Caco-2 (cell line): ENCODE data around the gene DNAJB2. TPM values are rescaled to one million over a fixed set of nuclear protein-coding genes. Genes with fewer than 3 reads are reported as not detected.

ENCODE experiments used
- BruUV-seq: library from RNA; stranded (reverse); fragments of 400-500 nt; replicated peaks from 2 replicates; lab custom pipeline; 2021; lab: Mats Ljungman, UMichigan
- CTCF ChIA-PET: fragments of 300-600 bp; sonication (Branson Sonifier 250); formaldehyde crosslinking; loops from one replicate; lab custom pipeline; 2022; ENCODE audit warnings: antibody characterized with exemption; lab: Charles Lee
- POLR2A ChIA-PET: fragments of 300-600 bp; sonication (Branson Sonifier 250); formaldehyde crosslinking; loops from one replicate; lab custom pipeline; 2022; ENCODE audit warnings: antibody characterized with exemption; lab: Charles Lee
- DNase-seq, 2 experiments: peaks; one replicate each; pipeline versions ENCODE4 v3.0.0 to v3.0.0-alpha.2; 2020 to 2022
- H3K27me3 ChIP-seq: replicated peaks from 2 replicates; pipeline ENCODE4 v1.6.0; 2011; ENCODE audit warnings: low read length; ENCODE audit not compliant: control insufficient read depth, insufficient read depth
- H3K36me3 ChIP-seq: 2 replicates; pipeline ENCODE4 v1.5.1; 2011; ENCODE audit warnings: low read length; ENCODE audit not compliant: control insufficient read depth, insufficient read depth
- H3K4me1 ChIP-seq: fragments of 250-450 bp; sonication (Bioruptor Pico); 2 replicates; pipeline ENCODE4 v1.5.1; 2020; ENCODE audit warnings: mild to moderate bottlenecking
- H3K4me3 ChIP-seq: 2 replicates; pipeline ENCODE4 v1.5.1; 2011; ENCODE audit warnings: low read depth, mild to moderate bottlenecking, control low read depth, low read length
- H3K9me3 ChIP-seq: fragments of 250-450 bp; sonication (Bioruptor Pico); 2 replicates; pipeline ENCODE4 v1.5.1; 2020; ENCODE audit warnings: mild to moderate bottlenecking, moderate library complexity
- H3K27ac Mint-ChIP-seq: one replicate; pipeline ENCODE4 v1.8.0; 2022; ENCODE audit warnings: mixed read lengths; ENCODE audit not compliant: unreplicated experiment
- H3K27me3 Mint-ChIP-seq: one replicate; pipeline ENCODE4 v1.8.0; 2022; ENCODE audit warnings: mixed read lengths; ENCODE audit not compliant: insufficient read depth, unreplicated experiment
- H3K36me3 Mint-ChIP-seq: one replicate; pipeline ENCODE4 v1.8.0; 2022; ENCODE audit warnings: mild to moderate bottlenecking, mixed read lengths; ENCODE audit not compliant: insufficient read depth, unreplicated experiment
- H3K4me1 Mint-ChIP-seq: one replicate; pipeline ENCODE4 v1.8.0; 2022; ENCODE audit warnings: low read depth, mixed read lengths; ENCODE audit not compliant: unreplicated experiment
- H3K4me3 Mint-ChIP-seq: one replicate; pipeline ENCODE4 v1.8.0; 2022; ENCODE audit warnings: mild to moderate bottlenecking, moderate library complexity, mixed read lengths; ENCODE audit not compliant: unreplicated experiment
- H3K9me3 Mint-ChIP-seq: one replicate; pipeline ENCODE4 v1.8.0; 2022; ENCODE audit warnings: mixed read lengths; ENCODE audit not compliant: unreplicated experiment
- intact Hi-C: fragments of 100-400 bp; cut with micrococcal nuclease; formaldehyde crosslinking; loops from one replicate; pipeline ENCODE4 v1.10.0; 2022; ENCODE audit not compliant: unreplicated experiment
- total RNA-seq: library from RNA; stranded (reverse); gene quantifications from 2 replicates; pipeline ENCODE4 v1.2.3, GENCODE V29; 2022
- TF ChIP-seq, protein P1 (sequence below), 2 experiments: fragments of 200-600 bp in 1 of 2; IDR thresholded peaks; 1 replicate in 1 of 2; 2 replicates in 1 of 2; pipeline versions ENCODE4 v1.5.1 to v1.8.0; 2011 to 2022; ENCODE audit warnings: antibody characterized with exemption in 1 of 2, control low read depth in 1 of 2, inconsistent platforms in 1 of 2, low read depth in 1 of 2, low read length in 1 of 2, mild to moderate bottlenecking in 1 of 2, moderate library complexity in 1 of 2; ENCODE audit not compliant: insufficient read depth in 1 of 2, severe bottlenecking in 1 of 2, unreplicated experiment in 1 of 2

The DNAJB2 gene
- total RNA-seq, 1 experiment from 2014 or later, result 61.2 TPM

- no peak overlapping the region for H3K4me3 Mint-ChIP-seq
- intact Hi-C loops, result loop anchor here (5.0 kb wide), 1 partner anchor 239 kb away; no protein-coding TSS in a partner anchor
- no peaks in the 10 kb centered on the region for H3K4me1 Mint-ChIP-seq
- CTCF ChIA-PET, result interaction anchor here (0.6 to 2.6 kb wide), 10 partner anchors 8 to 591 kb away, joined by 3 to 92 read pairs (median 5); partner anchors contain the start of genes ABCB6 and DNAJB2
- BruUV-seq, result no TSS peak
- POLR2A ChIA-PET, result no interaction called here
- no peaks in the 10 kb centered on the region for H3K9me3 ChIP-seq
- no peaks in the 10 kb centered on the region for H3K36me3 ChIP-seq
- peaks cover 4% of the 10 kb centered on the region; the same call in 1 of the 2 replicates for H3K4me1 ChIP-seq
- peaks cover 5% of the 10 kb centered on the region for H3K36me3 Mint-ChIP-seq
- peaks cover 5% of the 10 kb centered on the region for H3K27me3 Mint-ChIP-seq
- no peak overlapping the region for H3K27ac Mint-ChIP-seq
- TF ChIP-seq, protein P1, sequence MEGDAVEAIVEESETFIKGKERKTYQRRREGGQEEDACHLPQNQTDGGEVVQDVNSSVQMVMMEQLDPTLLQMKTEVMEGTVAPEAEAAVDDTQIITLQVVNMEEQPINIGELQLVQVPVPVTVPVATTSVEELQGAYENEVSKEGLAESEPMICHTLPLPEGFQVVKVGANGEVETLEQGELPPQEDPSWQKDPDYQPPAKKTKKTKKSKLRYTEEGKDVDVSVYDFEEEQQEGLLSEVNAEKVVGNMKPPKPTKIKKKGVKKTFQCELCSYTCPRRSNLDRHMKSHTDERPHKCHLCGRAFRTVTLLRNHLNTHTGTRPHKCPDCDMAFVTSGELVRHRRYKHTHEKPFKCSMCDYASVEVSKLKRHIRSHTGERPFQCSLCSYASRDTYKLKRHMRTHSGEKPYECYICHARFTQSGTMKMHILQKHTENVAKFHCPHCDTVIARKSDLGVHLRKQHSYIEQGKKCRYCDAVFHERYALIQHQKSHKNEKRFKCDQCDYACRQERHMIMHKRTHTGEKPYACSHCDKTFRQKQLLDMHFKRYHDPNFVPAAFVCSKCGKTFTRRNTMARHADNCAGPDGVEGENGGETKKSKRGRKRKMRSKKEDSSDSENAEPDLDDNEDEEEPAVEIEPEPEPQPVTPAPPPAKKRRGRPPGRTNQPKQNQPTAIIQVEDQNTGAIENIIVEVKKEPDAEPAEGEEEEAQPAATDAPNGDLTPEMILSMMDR (IDR thresholded peaks at IDR 0.05; ENCODE audit: insufficient read depth in 1 of 2, low read depth in 1 of 2, low read length in 1 of 2, severe bottlenecking in 1 of 2, unreplicated experiment in 1 of 2), result no peak
- H3K4me3 ChIP-seq, result no peak overlapping the region
- DNase-seq, result no peak
- H3K9me3 Mint-ChIP-seq, result no peaks in the 10 kb centered on the region
- no peaks in the 10 kb centered on the region; the same call in 1 of the 2 replicates for H3K27me3 ChIP-seq
These were observed 17.0 kb downstream of the DNAJB2 start for GRCh38 chr2:219296142-219296541.

- POLR2A ChIA-PET, result no interaction called here
- TF ChIP-seq, protein P1 (IDR thresholded peaks at IDR 0.05; ENCODE audit: insufficient read depth in 1 of 2, low read depth in 1 of 2, low read length in 1 of 2, severe bottlenecking in 1 of 2, unreplicated experiment in 1 of 2), result no peak
These were observed 17.6 kb downstream of the DNAJB2 start for GRCh38 chr2:219296631-219297391.

DNA sequence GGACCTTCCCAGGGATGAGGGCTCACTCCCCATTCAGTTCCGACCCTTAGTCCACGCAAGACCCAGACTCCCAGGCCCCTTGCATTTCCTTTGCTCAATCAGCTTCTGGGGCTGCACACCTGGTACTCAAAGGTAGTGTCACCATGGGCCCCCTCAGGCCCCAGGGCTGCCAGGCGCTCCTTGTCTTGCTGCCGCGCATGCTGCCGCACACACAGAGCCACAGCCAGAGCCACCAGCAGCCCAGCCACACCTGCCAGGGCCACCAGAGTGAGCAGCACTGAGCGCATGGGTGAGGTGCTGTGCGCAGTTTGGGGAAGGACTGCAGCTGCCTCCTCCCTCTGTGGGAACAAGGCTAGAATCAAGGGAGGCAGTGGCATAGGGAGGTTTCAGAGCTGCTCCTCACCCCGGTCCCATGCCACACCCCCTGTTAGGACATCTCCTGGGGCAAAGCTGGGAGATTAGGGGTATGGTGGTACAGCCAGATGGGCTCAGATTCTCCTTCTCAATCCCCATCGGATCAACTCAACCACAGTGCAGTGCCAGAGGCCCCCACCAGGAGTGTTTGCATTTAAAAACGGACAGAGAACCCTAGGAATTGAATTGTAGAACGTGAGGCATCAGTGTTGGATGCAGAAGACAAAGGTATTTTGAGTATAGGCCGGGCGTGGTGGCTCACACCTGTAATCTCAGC, 18.7 kb downstream of the DNAJB2 start:
- TF ChIP-seq, protein P1 (IDR thresholded peaks at IDR 0.05; ENCODE audit: insufficient read depth in 1 of 2, low read depth in 1 of 2, low read length in 1 of 2, severe bottlenecking in 1 of 2, unreplicated experiment in 1 of 2), result no peak
- no peak overlapping the region for H3K4me3 ChIP-seq
- H3K27ac Mint-ChIP-seq, result no peak overlapping the region
- H3K27me3 Mint-ChIP-seq, result peaks cover 8% of the 10 kb centered on the region
- no peaks in the 10 kb centered on the region for H3K4me1 Mint-ChIP-seq
- intact Hi-C loops, result loop anchor here (1.0 to 5.0 kb wide), 5 partner anchors 8 to 241 kb away; partner anchors contain the start of genes DNPEP and NHEJ1
- H3K27me3 ChIP-seq, result no peaks in the 10 kb centered on the region; the same call in none of the 2 replicates
- POLR2A ChIA-PET, result no interaction called here
- peaks cover 5% of the 10 kb centered on the region for H3K36me3 Mint-ChIP-seq
- H3K9me3 ChIP-seq, result no peaks in the 10 kb centered on the region
- DNase-seq, result no peak
- peaks cover 4% of the 10 kb centered on the region; the same call in 1 of the 2 replicates for H3K4me1 ChIP-seq
- no TSS peak for BruUV-seq
- H3K9me3 Mint-ChIP-seq, result no peaks in the 10 kb centered on the region
- CTCF ChIA-PET, result no interaction called here
- H3K36me3 ChIP-seq, result no peaks in the 10 kb centered on the region
- H3K4me3 Mint-ChIP-seq, result no peak overlapping the region

More at GRCh38 chr2:219296631-219297391, 17.6 kb downstream of the DNAJB2 start:
- Mint-ChIP-seq H3K4me1 (no peaks in the 10 kb centered on the region), H3K4me3 (no peak overlapping the region), H3K36me3 (peaks cover 5% of the 10 kb centered on the region), H3K27me3 (peaks cover 8% of the 10 kb centered on the region), H3K27ac (no peak overlapping the region), H3K9me3 (no peaks in the 10 kb centered on the region)
- H3K36me3 ChIP-seq, result no peaks in the 10 kb centered on the region
- peaks cover 4% of the 10 kb centered on the region; the same call in 1 of the 2 replicates for H3K4me1 ChIP-seq
- DNase-seq, result no peak
- H3K4me3 ChIP-seq, result no peak overlapping the region
- H3K27me3 ChIP-seq, result no peaks in the 10 kb centered on the region; the same call in none of the 2 replicates
- H3K9me3 ChIP-seq, result no peaks in the 10 kb centered on the region
- intact Hi-C loops, result loop anchor here (5.0 kb wide), 1 partner anchor 240 kb away; no protein-coding TSS in a partner anchor
- CTCF ChIA-PET, result interaction anchor here (0.6 to 2.6 kb wide), 3 partner anchors 22 to 590 kb away, joined by 3 to 29 read pairs (median 25); no protein-coding TSS in a partner anchor
- no TSS peak for BruUV-seq
